GM23248 (cell line): Measurements from ENCODE around the gene TNKS2. TPM values are rescaled to one million over a fixed set of nuclear protein-coding genes. Genes with fewer than 3 reads are reported as not detected.

Experiments used
- DNase-seq: peaks from one replicate; pipeline ENCODE4 v3.0.0-alpha.2; 2015
- H2AFZ ChIP-seq: fragments of 200-600 bp; sonication (generic); 2 replicates; pipeline ENCODE4 v1.6.1; 2016; ENCODE audit warnings: antibody characterized with exemption
- H3F3A ChIP-seq: fragments of 200-600 bp; sonication (generic); 2 replicates; pipeline ENCODE4 v1.6.1; 2016; ENCODE audit warnings: mild to moderate bottlenecking, antibody characterized with exemption, mixed run types; ENCODE audit not compliant: insufficient read depth
- H3K27ac ChIP-seq: fragments of 200-600 bp; sonication (generic); 2 replicates; pipeline ENCODE4 v1.5.1; 2016; ENCODE audit warnings: mild to moderate bottlenecking
- H3K27me3 ChIP-seq: fragments of 200-600 bp; sonication (generic); replicated peaks from 2 replicates; pipeline ENCODE4 v1.6.1; 2016; ENCODE audit warnings: mild to moderate bottlenecking; ENCODE audit not compliant: insufficient read depth
- H3K36me3 ChIP-seq: fragments of 200-600 bp; sonication (generic); 2 replicates; pipeline ENCODE4 v1.6.1; 2016; ENCODE audit warnings: low read depth, mild to moderate bottlenecking
- H3K4me1 ChIP-seq: fragments of 200-600 bp; sonication (generic); 2 replicates; pipeline ENCODE4 v1.6.1; 2016; ENCODE audit warnings: mild to moderate bottlenecking; ENCODE audit not compliant: insufficient read depth
- H3K4me2 ChIP-seq: fragments of 200-600 bp; sonication (generic); one replicate; pipeline ENCODE4 v1.6.1; 2016; ENCODE audit warnings: mild to moderate bottlenecking; ENCODE audit not compliant: unreplicated experiment
- H3K4me3 ChIP-seq: fragments of 200-600 bp; sonication (generic); 2 replicates; pipeline ENCODE4 v1.5.1; 2016; ENCODE audit warnings: mild to moderate bottlenecking
- H3K79me2 ChIP-seq: fragments of 200-600 bp; sonication (generic); 2 replicates; pipeline ENCODE4 v1.6.1; 2016; ENCODE audit warnings: mild to moderate bottlenecking; ENCODE audit not compliant: insufficient read depth
- H3K9ac ChIP-seq: fragments of 200-600 bp; sonication (generic); 2 replicates; pipeline ENCODE4 v1.6.1; 2016; ENCODE audit warnings: mild to moderate bottlenecking
- H3K9me2 ChIP-seq: fragments of 200-600 bp; sonication (generic); 2 replicates; pipeline ENCODE4 v1.6.1; 2016; ENCODE audit warnings: mixed run types, mild to moderate bottlenecking, moderate library complexity; ENCODE audit not compliant: insufficient read depth
- H3K9me3 ChIP-seq: fragments of 200-600 bp; sonication (generic); one replicate; pipeline ENCODE4 v1.6.1; 2017; ENCODE audit warnings: low read depth
- H4K20me1 ChIP-seq: fragments of 200-600 bp; sonication (generic); 2 replicates; pipeline ENCODE4 v1.6.0; 2016; ENCODE audit not compliant: insufficient read depth
- EZH2 ChIP-seq: fragments of 200-600 bp; sonication (generic); IDR thresholded peaks from 2 replicates; pipeline ENCODE4 v1.6.1; 2018; ENCODE audit warnings: antibody characterized with exemption, mild to moderate bottlenecking; ENCODE audit not compliant: insufficient read depth, poor library complexity, severe bottlenecking
- EZH2phosphoT487 ChIP-seq: fragments of 200-600 bp; sonication (generic); IDR thresholded peaks from 2 replicates; pipeline ENCODE4 v1.6.1; 2018; ENCODE audit warnings: antibody characterized with exemption, moderate library complexity, mild to moderate bottlenecking, low read depth; ENCODE audit not compliant: insufficient read depth
- WGBS, 2 experiments: methylation state at CpG; one replicate each; pipeline ENCODE4 v1.1.6; 2015 to 2017; ENCODE audit warnings: low lambda C conversion rate in 2 of 2, low coverage in 1 of 2; ENCODE audit errors: missing lambda C conversion rate in 2 of 2; 5-methylcytosine and 5-hydroxymethylcytosine counted together
- in situ Hi-C: fragments of 300-500 bp; cut with MboI; formaldehyde crosslinking; loops from 2 replicates; pipeline ENCODE4 v1.15.0; 2020
- polyA plus RNA-seq: library from polyadenylated mRNA; unstranded; fragments of >200 nt; fragmentation: Nextera tagmentation; extraction: Ambion mirVana; gene quantifications from 2 replicates; pipeline ENCODE4 v1.2.1, GENCODE V29; 2016
- total RNA-seq: library from RNA; depleted of rRNA; stranded (reverse); fragments of >200 nt; shearing (Covaris generic); gene quantifications from 2 replicates; pipeline ENCODE4 v1.2.3, GENCODE V29; 2014

Gene TNKS2
- total and polyA plus RNA-seq, 2 experiments from 2014 or later, result 14.4 to 29.3 TPM

DNA sequence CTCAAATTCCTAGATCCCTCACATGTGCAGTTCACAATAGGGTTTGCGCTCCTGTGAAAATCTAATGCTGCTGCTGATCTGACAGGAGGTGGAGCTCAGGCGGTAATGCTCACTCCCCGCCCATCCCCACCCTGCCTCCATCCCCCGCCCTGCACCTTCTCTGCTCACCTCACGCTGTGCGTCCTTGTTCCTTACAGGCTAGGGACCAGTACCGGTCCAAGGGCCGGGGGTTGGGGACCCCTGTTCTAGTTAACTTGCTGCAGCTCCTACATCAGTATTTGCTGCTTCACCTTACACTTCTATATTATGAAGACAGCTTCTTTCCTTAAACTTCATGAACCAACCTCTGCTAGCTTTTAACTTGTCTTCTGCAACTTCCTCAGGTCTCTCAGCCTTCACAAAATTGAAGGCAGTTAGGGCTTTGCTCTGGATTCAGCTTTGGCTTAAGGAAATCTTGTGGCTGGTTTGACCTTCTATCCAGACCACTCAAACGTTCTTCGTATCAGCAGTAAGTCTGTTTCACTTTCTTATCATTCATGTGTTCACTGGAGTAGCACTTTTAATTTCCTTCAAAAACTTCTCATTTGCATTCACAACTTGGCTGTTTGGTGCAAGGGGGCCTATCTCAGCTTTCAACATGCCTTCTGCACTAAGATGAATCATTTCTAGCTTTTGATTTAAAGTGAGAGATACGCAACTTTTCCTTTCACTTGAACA lies 1.7 kb upstream of the TNKS2 start:
- Histone ChIP-seq H3K4me1 (peaks cover 23% of the 10 kb centered on the region), H2AFZ (peak overlapping the region; percentile 99; the same call in 1 of the 2 replicates), H3F3A (no peaks in the 10 kb centered on the region), H3K9me2 (no peaks in the 10 kb centered on the region), H3K36me3 (no peaks in the 10 kb centered on the region), H3K4me3 (0 out of 2 replicates have a peak overlapping the region, but pooled peaks have one; percentile 87), H3K9ac (no peak overlapping the region), H4K20me1 (no peaks in the 10 kb centered on the region; the same call in 1 of the 2 replicates), H3K9me3 (no peaks in the 10 kb centered on the region), H3K27ac (no peak overlapping the region), H3K79me2 (peaks cover 42% of the 10 kb centered on the region), H3K4me2 (no peak overlapping the region), H3K27me3 (no peaks in the 10 kb centered on the region)
- no peak for TF ChIP-seq EZH2phosphoT487
- TF ChIP-seq EZH2, result no peak
- in situ Hi-C loops, result no loop called here
- 84 to 90% methylated on average over 8 to 11 of the region's 11 CpGs for WGBS, 2 experiments
- no peak for DNase-seq

DNA sequence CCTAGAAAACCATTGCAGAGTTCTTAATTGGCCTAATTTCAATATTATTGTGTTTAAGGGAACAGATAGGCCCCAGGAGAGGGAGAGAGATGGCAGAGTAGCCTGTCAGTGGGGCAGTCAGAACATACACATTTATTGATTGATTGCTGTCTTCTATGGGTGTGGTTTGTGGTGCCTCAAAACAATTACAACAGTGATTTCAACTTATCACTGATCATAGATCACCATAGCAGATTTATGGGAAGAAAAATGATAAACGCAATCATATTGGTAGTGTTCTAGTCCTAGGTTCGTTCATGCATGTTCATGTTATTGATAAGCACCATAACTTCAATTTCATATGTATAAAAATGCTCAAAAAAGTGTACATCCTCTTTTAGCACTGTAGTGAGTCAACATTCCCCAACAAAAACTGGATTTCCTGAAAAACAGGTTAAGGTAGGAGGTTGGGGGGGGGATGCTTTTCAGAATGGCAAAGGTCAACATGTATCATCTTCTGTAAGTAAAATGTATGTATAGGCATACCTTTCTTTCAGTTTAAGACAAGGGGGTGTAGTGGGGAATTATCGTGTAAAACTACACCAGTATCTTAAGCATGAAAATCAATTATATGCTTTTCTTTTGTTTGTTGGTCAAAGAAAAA lies 1.1 kb upstream of the TNKS2 start:
- Histone ChIP-seq H3K4me1 (peaks cover 23% of the 10 kb centered on the region), H4K20me1 (peaks cover 3% of the 10 kb centered on the region; the same call in 1 of the 2 replicates), H3K9me2 (no peaks in the 10 kb centered on the region), H3K4me3 (peak overlapping the region; percentile 87), H3K36me3 (no peaks in the 10 kb centered on the region), H3K27me3 (no peaks in the 10 kb centered on the region), H3F3A (no peaks in the 10 kb centered on the region), H3K4me2 (peak overlapping the region; percentile 87), H3K79me2 (peaks cover 49% of the 10 kb centered on the region), H3K9me3 (no peaks in the 10 kb centered on the region), H3K9ac (peak overlapping the region; percentile 89), H2AFZ (peak overlapping the region; percentile 99), H3K27ac (peak overlapping the region; percentile 72)
- DNase-seq, result no peak
- in situ Hi-C loops, result no loop called here
- TF ChIP-seq EZH2phosphoT487 (no peak), EZH2 (no peak)
- WGBS, 2 experiments, result 67 to 68% methylated on average over 3 of the region's 3 CpGs

DNA sequence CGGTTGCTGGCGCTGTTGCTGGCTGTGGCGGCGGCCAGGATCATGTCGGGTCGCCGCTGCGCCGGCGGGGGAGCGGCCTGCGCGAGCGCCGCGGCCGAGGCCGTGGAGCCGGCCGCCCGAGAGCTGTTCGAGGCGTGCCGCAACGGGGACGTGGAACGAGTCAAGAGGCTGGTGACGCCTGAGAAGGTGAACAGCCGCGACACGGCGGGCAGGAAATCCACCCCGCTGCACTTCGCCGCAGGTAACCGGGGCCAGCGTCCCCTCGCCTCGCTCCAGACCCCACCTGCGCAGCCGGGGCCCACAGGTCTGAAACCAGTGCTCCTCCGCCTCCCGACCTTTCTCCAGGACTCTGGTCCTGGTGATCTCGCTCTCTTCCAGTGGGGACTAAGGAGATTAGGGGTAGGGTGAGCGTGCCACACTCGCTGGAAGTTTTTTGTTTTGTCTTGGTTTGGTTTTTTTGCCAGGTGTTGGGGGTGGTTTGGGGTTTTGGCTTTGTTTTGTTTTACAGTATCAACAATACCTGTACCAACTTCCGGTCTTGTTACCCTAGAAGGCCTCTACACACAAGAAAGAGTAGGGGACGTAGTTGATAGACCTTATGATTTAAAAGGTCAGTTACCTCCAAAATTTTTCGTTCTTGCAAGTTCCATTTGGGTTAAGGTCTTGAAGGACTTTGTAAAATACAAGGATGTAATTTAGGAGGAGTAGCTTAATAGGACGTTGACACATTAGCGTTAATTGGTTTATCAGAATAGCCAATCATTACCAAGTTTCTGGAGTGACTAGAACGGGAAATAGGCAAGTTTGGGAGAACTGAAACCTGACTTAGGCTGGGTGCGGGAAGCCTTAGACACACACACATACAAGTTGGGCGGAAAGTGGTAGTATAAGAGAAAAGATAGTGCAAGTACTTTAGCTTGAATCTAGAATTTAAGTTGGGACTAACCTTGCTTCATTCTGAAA lies 704 bp downstream of the TNKS2 start:
- in situ Hi-C loops, result no loop called here
- Histone ChIP-seq H3K9ac (peak overlapping the region; percentile 89), H3K27me3 (no peaks in the 10 kb centered on the region), H3K4me1 (peaks cover 23% of the 10 kb centered on the region), H3K36me3 (no peaks in the 10 kb centered on the region), H3K4me2 (peak overlapping the region; percentile 87), H3K79me2 (peaks cover 67% of the 10 kb centered on the region), H4K20me1 (peaks cover 7% of the 10 kb centered on the region; the same call in 1 of the 2 replicates), H3K9me3 (no peaks in the 10 kb centered on the region), H2AFZ (peak overlapping the region; percentile 99), H3K4me3 (peak overlapping the region; percentile 87), H3K9me2 (no peaks in the 10 kb centered on the region), H3K27ac (peak overlapping the region; percentile 72), H3F3A (no peaks in the 10 kb centered on the region)
- DNase-seq, result peak; percentile 70
- WGBS, 2 experiments, result 1 to 2% methylated on average over 45 to 46 of the region's 54 CpGs
- TF ChIP-seq EZH2 (no peak), EZH2phosphoT487 (no peak)

DNA sequence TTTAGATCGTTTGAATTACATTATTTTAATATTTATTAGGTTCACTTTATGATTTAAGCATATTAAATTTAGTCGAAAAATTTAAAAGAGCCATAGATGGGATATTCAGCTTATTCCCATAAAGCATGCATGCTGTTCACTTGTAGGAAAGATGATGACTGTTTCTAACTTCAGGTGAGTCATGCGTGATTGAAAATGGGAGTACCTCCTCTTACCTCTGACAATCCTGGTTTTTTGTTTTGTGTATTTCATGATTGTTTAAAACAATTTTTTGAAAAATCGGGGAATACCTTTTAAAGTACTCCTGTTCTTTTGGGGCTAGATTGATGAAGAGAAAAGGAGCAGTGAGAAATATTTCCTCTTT lies 1.4 kb downstream of the TNKS2 start:
- Histone ChIP-seq H3F3A (no peaks in the 10 kb centered on the region), H3K4me1 (peaks cover 23% of the 10 kb centered on the region), H3K9ac (peak overlapping the region; percentile 89), H3K4me3 (peak overlapping the region; percentile 87), H3K9me2 (no peaks in the 10 kb centered on the region), H2AFZ (no peak overlapping the region), H3K36me3 (no peaks in the 10 kb centered on the region), H3K27ac (peak overlapping the region; percentile 72), H3K4me2 (peak overlapping the region; percentile 87), H3K79me2 (peaks cover 73% of the 10 kb centered on the region), H4K20me1 (peaks cover 7% of the 10 kb centered on the region; the same call in 1 of the 2 replicates), H3K27me3 (no peaks in the 10 kb centered on the region), H3K9me3 (no peaks in the 10 kb centered on the region)
- DNase-seq, result peak; percentile 80
- no peak for TF ChIP-seq EZH2
- no peak for TF ChIP-seq EZH2phosphoT487
- in situ Hi-C loops, result no loop called here
- 5% methylated on average over 4 of the region's 4 CpGs for WGBS, 2 experiments
